HG03175 (cell line): ENCODE data around the gene ZFYVE28.

Experiments used
- ATAC-seq: cut with Tn5 transposase; IDR thresholded peaks from one replicate; pipeline ENCODE4 v1.9.1; 2021; ENCODE audit warnings: mild to moderate bottlenecking, moderate library complexity; ENCODE audit not compliant: unreplicated experiment

Gene ZFYVE28

DNA sequence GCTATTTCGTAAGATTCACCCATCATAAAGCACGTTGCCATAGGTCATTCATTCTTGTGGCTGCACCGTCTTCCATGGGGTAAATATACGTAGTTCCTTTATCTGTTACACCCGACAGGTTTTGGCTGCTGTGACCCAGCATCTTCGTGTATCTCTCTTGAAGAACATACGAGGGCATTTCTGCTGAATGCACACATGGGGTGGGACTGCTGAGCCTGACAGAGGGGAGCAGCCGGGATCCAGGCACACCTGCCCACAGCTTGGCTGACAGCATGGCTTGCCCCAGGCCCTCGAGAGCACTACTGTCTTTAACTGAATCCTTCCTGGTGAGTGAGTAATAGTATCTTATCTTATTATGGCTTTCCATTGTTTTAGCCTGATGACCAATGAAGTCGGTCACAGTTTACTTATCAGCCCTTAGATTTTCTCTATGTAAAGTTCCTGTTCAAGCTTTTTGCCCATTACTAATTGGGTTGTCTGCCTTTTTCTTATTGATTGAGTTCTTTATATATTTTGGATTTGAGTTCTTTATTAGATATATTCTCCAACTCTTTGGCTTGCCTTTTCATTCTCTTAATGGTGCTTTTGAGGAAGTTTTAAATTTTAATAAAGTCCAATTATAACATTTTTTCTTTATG, 111.6 kb downstream of the ZFYVE28 start:
- no peak for ATAC-seq

DNA sequence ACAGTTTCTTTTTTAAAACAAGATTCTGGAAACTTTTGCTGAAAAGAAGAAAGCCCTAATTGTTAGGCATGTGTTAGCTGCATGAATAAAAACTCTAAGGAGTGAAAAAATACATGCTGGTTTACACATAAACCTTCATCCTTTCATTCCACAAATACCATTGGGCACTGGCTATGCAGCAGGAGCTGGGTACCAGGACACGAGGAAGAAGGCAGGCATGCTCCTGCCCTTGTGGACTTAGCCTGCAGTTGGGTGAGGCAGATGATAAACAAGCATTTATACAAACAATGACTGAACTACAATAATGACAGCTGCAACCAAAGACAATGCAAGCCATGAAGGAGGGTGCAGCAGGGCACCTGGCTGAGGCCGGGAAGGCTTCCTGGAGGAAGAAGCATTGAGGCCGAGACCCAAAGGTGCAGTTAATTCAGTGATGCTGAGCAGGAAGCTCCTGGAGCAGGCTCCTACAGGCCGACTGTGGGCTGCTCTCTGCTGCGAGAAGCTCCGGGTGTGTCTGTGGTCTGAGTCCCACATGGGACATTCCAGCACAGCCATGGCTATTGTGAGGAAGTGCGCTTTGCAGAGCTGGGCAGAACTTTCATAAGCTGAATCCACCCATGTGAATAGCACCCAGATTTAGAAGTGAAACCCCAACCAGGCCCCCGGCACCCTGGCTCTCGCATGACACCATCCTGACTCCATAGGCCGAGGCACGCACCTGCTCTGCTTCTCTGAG, 112.5 kb downstream of the ZFYVE28 start:
- ATAC-seq: no peak

DNA sequence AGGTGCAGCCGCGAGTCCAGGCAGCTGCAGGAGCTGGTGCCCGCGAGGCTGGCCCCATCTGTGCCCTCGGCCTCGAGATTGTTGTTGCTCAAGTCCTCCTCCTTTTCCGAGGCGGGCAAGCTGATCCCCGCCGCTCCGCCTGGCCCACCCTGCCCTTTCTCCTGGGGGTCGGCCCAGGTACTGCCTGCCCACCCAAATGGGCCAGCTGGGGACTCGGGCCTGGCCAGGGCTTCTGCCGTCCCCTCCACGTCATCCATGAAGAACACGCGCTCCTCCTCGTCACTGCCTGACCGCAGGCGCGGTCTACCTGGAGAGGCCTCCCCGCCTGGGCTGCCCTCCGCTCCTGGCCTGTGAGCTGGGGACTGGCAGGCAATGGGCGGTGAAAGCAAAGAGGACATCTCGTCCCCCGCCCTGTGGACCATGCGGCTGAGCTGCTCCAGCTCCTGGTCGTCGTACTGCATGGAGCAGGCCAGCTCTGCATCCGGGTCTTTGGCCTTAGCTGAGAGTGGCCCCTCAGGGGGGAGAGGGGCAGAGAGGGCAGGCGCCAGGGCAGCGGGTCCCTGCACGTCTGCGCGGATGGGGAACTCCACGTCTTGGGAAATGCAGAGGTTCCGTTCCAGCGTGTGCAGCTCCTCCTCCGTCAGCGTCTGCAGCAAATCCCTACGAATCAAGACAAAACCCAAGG, 113.4 kb downstream of the ZFYVE28 start:
- ATAC-seq: no peak

DNA sequence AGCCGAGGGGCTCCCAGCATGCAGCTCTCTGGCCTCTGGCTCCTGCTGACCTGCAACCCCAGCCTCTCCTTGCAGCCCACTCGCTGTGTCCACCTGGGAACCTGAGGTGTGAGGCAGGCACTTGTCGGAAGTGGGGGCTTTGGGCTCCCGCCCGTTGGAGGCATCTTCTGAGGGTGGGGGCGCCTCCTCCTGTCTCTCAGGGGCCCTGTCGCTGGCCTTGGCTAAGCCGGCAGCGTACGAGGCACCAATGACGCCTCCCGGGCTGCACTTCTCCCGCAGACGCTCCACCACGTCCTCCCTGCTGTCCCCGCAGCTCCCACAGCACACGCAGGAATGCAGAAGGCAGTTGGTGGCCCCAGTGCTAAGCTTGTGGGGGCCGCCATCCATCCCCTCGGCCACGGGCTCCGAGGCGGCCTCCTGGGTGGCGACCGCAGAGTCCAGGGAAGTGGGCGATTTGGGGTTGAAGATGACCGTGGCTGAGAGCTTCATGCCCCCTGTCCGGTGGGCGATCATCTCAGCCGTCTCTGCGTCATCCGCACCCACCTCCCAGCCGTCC, 114.0 kb downstream of the ZFYVE28 start:
- ATAC-seq: no peak

DNA sequence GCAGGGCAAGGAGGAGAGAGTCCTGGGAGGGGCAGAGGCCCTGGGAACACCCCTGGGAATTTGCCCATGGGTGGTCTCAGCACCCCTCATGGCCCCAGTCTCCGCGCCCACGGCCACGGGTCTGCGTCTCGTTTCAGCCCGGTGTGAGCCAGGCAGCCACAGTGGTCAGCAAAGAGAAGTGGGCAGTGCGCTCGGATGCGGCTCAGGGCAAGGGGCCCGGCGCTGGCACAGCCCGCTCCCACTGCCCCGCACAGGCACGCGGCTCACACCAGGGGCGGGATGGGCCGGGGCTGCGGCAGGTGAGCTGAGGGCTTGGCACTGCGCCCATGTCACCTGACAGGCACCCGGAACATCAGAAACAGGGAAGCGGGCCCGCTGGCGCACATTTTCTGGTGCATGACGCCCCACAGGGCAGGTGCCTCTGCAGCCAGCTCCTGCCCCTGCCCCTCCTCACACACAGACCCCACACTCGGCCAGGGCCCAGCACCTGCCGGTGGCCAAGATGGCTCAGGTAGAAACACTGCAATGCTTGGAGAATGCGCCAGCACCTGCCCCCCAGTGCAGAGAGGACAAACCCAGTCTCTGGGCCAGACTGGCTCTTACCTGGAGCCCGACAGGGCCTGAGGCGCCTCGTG, 114.6 kb downstream of the ZFYVE28 start:
- no peak for ATAC-seq

DNA sequence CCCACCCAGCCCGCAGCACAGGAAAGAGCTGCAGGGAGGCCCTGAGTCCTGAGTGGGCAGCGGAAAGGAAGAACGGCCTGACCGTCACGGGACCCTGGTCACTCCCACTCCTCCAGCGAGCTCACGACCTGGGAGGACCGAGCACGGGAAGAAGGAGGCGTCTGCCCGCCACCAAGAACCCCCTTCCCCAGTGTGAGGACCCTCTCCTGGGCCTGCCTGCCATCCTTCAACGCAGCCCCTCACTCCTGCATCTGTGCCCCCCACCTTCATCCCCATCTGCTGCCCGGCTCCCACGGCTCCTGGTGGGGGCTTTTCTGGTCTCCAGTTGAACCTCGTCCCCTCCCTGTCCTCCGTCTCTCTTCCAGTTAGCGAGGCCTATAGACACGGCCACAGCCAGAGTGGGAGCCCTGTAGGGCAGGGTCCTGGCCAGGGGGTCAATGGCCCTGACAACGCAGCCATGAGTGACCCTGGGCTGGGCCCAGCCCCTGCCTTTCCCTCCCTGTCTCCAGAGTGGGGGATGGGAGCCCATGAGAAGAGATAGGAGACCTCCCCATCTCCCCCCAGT, 115.2 kb downstream of the ZFYVE28 start:
- ATAC-seq: no peak

DNA sequence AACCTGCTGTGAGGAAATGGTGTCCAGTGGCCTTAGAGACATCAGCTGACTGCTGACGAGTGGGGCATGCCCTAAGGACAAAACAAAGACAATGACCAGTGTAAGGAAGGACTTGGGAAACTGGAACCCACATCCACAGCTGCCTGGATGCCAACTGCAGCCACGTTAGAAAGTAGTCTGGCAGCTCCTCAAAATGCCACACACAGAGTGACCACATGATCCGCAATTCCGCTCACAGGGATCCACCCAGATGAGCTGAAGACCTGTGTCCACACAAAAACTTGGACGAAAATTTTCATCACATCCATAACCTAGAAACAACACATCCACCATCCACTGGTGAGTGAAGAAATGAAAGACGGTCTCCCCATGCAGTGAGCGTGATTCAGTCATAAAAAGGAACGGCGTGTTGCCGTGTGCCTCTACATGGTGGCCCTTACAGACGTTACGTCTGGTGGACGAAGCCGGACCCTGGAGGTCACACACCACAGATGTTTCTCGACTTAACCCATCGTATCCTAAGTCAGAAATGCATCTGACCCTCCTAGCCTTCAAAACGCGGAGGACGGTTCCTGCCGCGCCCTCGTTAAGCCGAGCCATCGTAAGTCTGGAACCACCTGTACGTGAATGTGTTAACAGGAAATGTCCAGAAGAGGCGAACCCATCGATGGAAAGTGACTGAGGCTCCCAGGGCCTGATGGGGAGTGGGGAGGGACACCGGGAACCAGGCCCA, 115.9 kb downstream of the ZFYVE28 start:
- ATAC-seq: no peak

DNA sequence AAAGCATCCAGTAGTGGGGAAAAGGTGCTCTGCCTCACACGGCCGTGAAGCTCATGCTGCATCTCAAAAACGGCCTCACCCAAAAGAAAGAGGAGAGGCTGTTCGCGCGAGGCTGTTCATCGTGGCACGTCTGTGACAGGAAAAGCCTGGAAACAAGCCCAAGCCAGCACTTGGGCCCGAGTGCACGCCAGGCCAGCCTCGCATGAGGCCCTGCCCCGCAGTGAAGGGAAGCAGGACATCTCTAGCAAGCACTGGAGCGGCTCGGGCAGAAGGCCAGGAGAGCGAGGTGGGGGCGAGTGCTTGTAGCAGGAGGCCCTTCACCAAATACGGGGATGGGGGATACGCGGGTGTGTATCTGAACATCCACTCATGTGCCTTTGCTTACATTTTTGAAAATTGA, 116.6 kb downstream of the ZFYVE28 start:
- ATAC-seq: no peak

DNA sequence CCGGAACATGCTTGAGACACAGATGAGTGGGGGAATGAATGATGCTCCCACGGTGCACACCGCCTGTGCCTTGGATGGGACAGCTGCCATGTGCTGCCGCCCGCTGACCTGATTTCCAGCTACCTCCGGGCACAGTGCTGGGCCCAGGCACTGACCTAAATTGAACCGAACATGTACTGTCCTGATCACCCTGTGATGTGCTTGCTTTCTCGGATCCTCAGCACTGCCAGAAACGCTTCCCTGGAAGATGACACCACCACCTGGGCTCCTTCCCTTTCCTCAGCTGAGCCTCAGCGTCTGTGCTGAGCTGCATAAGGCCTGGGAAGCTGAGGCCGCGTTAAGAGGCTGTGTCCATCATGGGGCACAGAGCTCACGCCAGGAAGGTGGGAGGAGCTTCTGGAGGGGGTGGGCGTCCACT, 117.2 kb downstream of the ZFYVE28 start:
- no peak for ATAC-seq

DNA sequence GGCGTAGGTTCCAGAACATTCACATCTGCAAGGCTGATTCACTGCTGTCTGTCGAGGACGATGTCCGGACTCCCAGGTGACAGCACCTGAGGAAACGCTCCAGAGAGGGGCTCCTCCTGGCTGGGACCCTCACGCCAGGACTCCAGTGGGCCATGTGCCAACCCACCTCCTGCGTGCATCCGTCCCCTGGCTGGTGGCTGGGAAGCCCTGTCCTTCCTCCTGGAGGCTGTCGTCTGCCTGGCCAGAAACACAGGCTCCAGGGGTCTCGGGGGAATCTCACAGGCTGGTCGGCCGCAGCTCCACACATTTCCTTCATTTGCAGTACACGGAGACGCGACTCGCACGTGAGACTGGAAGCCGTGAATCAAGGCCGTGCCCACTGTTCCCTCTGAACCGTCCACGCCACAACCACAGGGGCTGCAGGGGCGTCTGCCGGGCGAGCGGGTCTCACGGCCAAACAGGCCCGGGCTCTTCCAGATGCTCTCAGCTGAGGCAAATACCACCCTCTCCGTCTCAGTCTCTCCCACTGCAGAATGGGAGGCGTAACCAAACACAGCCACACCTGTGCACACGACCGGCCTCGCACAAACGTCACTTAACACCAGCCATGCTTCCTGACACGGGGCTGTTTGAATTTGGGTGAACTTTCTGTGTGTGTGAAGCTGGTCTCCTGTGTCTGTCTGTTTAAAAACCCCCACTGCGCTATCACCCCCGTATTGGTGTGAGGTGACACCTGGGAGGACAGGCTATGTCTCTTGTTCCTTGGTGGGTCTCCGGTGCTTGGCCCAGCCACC, 117.8 kb downstream of the ZFYVE28 start:
- no peak for ATAC-seq

DNA sequence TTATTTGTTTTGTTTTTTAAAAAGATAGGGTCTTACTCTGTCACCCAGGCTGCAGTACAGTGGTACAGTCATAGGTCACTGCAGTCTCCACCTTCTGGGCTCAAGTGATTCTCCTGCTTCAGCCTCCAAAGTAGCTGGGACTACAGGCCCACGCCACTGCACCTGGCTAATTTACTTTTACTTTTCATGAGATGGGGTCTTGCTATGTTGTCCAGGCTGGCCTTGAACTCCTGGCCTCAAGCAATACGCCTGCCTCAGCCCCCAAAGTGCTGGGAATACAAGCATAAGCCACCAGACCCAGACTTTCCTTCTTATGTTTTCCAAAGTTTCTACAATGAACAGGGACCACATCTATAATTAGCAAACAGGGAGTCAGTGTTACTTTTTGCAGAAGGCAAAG, 118.7 kb downstream of the ZFYVE28 start:
- no peak for ATAC-seq

DNA sequence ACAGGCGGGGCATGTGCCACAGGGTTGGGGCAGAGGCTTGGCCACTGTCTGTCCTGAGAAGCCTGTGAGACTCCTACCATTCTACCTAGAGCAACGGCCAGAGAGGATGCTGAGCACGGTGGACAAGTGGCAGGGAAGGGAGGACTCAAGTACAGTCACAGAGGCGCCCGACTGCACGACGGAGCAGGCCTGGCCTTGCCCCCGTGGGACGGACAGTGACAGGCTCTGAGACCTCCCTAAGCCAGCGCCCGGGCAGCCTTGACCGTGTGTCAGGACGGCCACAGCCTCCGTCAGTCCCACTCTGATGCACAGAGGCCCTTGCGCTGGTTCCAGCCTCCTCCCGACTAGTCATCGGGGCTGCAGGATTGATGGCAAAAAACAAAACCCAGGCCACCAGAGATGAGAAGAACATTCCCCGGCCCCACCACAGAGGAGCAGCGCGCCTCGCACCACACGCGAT, 119.9 kb downstream of the ZFYVE28 start:
- ATAC-seq: no peak

DNA sequence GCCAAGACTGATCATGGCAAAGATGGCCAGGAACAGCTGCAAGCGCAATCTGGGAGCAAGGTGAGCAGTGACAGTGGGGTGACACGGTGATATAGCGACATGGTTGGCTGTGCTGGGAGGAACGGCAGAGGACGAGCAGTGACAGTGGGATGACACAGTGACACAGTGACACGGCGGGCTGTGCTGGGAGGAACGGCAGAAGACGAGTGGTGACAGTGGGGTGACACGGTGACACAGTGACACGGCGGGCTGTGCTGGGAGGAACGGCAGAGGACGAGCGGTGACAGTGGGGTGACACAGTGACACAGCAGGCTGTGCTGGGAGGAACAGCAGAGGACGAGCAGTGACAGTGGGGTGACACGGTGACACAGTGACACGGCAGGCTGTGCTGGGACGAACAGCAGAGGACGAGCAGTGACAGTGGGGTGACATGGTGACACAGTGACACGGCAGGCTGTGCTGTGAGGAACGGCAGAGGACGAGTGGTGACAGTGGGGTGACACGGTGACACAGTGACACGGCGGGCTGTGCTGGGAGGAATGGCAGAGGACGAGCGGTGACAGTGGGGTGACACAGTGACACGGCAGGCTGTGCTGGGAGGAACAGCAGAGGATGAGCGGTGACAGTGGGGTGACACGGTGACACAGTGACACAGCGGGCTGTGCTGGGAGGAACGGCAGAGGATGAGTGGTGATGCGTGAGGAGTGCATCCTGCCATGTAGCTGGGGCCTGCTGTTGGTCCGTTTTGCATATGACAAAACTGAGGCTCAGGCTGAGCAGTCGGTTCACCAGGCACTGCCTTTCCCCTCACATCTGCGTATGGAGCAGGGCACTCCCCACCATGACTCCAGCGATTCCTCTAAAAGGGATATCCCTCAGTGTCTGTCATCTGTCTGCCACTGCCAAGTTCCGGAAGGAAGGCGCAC, 120.6 kb downstream of the ZFYVE28 start:
- ATAC-seq: no peak

DNA sequence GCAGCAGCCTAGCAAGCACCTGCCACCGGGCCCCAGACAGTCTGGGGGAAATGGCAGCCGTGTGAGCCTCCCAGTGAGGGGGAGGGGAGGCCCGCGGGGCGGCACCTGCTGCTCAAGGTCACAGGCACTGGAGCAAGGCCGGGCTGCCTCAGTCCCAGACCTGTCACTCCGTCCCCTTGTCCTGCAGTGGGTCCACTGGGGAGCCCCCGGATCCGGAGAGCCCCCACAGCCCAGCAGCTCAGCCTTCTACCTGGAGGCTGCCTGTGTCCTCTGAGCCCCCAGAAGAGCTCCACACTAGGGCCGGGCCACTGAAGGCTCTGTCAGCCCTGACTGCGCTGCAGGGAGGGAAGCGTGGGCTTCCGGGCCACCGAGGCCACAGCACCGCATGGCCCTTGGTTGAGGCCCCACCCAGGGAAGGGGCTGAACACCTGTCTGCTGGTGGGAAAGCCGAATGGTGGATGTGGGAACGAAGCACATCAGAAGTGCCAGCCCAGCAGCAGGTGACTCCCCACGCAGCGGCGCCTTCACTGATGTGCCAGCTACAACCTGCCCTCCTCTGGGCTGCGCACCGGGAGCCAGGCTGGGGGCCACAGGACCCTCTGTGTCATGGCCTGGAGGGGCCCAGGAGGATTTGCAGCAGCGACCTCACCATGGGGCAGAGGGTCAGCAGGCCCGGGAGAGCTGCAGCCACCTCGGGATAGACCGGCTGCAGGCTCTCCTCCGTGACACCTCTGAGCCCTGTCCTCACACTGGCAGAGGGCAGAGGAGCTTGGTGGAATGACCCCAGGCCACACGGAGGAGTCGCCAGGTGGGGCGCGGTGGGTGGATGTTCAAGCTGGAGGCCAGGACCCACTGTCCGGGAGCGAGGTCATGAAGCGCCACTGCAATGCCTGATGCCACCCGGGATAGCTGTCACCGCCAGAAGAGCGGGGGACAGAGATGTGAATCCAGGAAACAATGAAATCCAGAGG, 121.5 kb downstream of the ZFYVE28 start:
- no peak for ATAC-seq

DNA sequence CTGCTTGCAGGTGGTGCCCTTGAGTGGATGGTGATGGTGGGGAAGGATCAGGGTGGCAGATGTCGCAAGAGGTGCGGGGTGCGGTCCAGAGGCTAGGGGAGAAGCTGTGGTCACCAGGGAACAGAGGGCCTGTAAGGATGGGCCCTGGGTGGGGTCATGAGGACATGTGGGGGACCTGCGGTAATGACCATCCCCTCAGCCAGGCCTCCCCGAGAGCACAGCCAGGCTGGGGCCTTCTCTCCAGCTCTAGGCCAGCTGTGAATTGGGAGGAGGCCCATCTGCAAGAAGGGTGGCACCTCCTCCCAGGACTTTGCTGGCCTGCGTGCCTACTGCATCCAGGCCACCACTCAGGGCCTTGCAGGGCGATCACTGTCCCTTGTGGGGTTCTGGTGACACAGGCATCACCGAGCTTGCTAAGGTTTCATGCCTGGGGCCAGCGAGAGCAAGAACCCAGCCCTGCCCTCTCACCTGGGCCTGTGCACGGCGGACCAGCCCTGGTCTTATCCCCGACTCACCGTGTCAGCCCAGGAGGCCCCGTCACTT, 122.5 kb downstream of the ZFYVE28 start:
- no peak for ATAC-seq

DNA sequence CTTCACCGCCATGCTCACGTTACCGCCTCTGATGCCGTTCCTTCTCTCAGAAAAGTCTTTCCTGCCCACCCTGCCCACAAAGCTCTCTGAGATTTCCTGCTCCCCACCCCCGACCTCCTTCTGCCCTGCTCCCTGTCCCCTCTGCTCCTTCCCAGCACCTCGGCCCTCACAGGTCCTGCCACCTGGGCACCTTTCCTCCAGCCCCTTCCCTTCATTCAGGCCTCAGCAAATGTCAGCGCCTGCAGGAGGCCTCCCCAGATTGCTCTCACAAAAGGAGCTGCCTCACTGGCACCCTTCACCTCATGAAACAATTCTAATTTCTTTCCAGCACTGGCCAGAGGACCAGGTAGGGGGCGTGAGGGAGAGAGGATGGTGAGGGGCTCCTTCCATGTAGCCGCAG, 122.9 kb downstream of the ZFYVE28 start:
- ATAC-seq: no peak

DNA sequence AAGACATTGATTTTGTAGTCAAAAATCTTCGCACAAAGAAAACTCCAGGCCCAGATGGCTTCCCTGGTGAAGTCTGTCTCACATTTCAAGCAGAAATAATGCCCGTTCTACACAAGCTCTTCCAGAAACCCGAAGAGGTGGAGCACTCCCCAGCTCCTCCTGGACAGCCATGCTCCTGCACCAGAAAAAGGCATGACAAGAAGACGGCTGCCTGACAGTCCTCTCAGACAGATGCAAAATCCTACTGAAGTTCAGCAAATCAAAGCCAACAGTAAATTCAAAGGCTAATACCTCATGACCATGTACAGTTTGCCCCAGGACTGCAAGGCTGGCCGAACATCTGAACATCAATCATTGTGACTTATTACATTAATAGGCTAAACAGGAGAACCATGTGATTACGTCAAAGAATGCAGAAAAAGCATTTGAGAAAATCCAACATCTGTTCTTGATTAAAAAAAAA, 125.8 kb downstream of the ZFYVE28 start:
- no peak for ATAC-seq
